GM12878 (cell line): Measurements from ENCODE around the gene FRAS1. TPM values are rescaled to one million over a fixed set of nuclear protein-coding genes. Genes with fewer than 3 reads are reported as not detected.
"Not testable (repeated sequence)": the region's sequence is repeated elsewhere in the genome, so short reads cannot be mapped to it uniquely, and the experiment has no call there.

Source experiments
- ATAC-seq: fragments of 200-7000 bp; cut with Tn5 transposase; 3 replicates; pipeline ENCODE4 v1.9.1; 2020; ENCODE audit warnings: mild to moderate bottlenecking, moderate library complexity
- BruUV-seq: library from RNA; stranded (reverse); fragments of 400-500 nt; replicated peaks from 2 replicates; lab custom pipeline; 2021; lab: Mats Ljungman, UMichigan
- CTCF ChIA-PET: fragments of 300-600 bp; sonication (Branson Sonifier 250); formaldehyde crosslinking; extraction: SDS; loops from one replicate; lab custom pipeline; 2021; ENCODE audit warnings: inconsistent platforms; lab: Yijun Ruan, JAX
- POLR2A ChIA-PET: fragments of 350-600 bp; formaldehyde crosslinking; extraction: SDS; loops from one replicate; lab custom pipeline; 2021; ENCODE audit warnings: inconsistent platforms; lab: Charles Lee
- RAD21 ChIA-PET: fragments of 300-600 bp; sonication (Branson Sonifier 250); formaldehyde crosslinking; loops from one replicate; lab custom pipeline; 2023; ENCODE audit warnings: antibody characterized with exemption; ENCODE audit not compliant: unreplicated experiment; lab: Charles Lee
- SMC1A ChIA-PET: fragments of 300-600 bp; sonication (Branson Sonifier 250); formaldehyde crosslinking; loops from one replicate; lab custom pipeline; 2023; ENCODE audit not compliant: unreplicated experiment, uncharacterized antibody; lab: Charles Lee
- DNase-seq: peaks from one replicate; pipeline ENCODE4 v3.0.0-alpha.2; 2011; ENCODE audit warnings: low read depth, low spot score
- FAIRE-seq: peaks from 3 replicates; lab custom pipeline; 2011; peaks lifted over from hg19 to GRCh38; lab: Jason Lieb, UNC
- H2AFZ ChIP-seq: 2 replicates; pipeline ENCODE4 v1.6.0; 2011; ENCODE audit warnings: low read depth, low read length, control low read depth; ENCODE audit not compliant: control insufficient read depth
- H3K27ac ChIP-seq: 2 replicates; pipeline ENCODE4 v1.5.1; 2011; ENCODE audit warnings: control low read depth; ENCODE audit not compliant: control insufficient read depth, insufficient read depth
- H3K27me3 ChIP-seq, 2 experiments: replicated peaks in 1 of 2; 2 replicates each; pipeline versions ENCODE4 v1.6.0 to v1.6.1; 2011; ENCODE audit warnings: low read length in 1 of 2; ENCODE audit not compliant: control insufficient read depth in 2 of 2, insufficient read depth in 2 of 2
- H3K36me3 ChIP-seq, 2 experiments: 2 replicates each; pipeline ENCODE4 v1.5.1; 2011; ENCODE audit warnings: low read length in 1 of 2; ENCODE audit not compliant: control insufficient read depth in 2 of 2, insufficient read depth in 2 of 2
- H3K4me1 ChIP-seq: 2 replicates; pipeline ENCODE4 v1.6.1; 2011; ENCODE audit warnings: mild to moderate bottlenecking, low read length, moderate library complexity, mixed read lengths; ENCODE audit not compliant: control insufficient read depth, insufficient read depth
- H3K4me2 ChIP-seq: 2 replicates; pipeline ENCODE4 v1.6.0; 2011; ENCODE audit warnings: control low read depth; ENCODE audit not compliant: control insufficient read depth, insufficient read depth
- H3K4me3 ChIP-seq: fragments of 200-600 bp; sonication (generic); 2 replicates; pipeline ENCODE4 v1.5.1; 2016
- H3K79me2 ChIP-seq: 2 replicates; pipeline ENCODE4 v1.6.0; 2011; ENCODE audit warnings: low read length; ENCODE audit not compliant: control insufficient read depth, insufficient read depth
- H3K9ac ChIP-seq: 2 replicates; pipeline ENCODE4 v1.8.0; 2011; ENCODE audit warnings: low read length, control low read depth, mixed read lengths; ENCODE audit not compliant: control insufficient read depth, insufficient read depth
- H3K9me3 ChIP-seq: replicated peaks from 3 replicates; pipeline ENCODE4 v1.5.1; 2011; ENCODE audit warnings: mild to moderate bottlenecking, low read length; ENCODE audit not compliant: control insufficient read depth, insufficient read depth
- H4K20me1 ChIP-seq: 2 replicates; pipeline ENCODE4 v1.6.0; 2011; ENCODE audit not compliant: control insufficient read depth, insufficient read depth
- ATF7 ChIP-seq: fragments of 450-650 bp; IDR thresholded peaks from 2 replicates; pipeline ENCODE4 v1.6.1; 2016; ENCODE audit warnings: low read depth, mild to moderate bottlenecking
- MYC ChIP-seq: IDR thresholded peaks from 2 replicates; pipeline ENCODE4 v1.6.1; 2011; ENCODE audit warnings: mild to moderate bottlenecking, low read length, moderate library complexity, inconsistent platforms; ENCODE audit not compliant: insufficient read depth, insufficient replicate concordance, insufficient read length, severe bottlenecking
- WGBS: methylation state at CpG from one replicate; pipeline ENCODE4 v1.1.6; 2016; ENCODE audit warnings: low lambda C conversion rate; ENCODE audit not compliant: insufficient replicate concordance, insufficient coverage; ENCODE audit errors: missing lambda C conversion rate; 5-methylcytosine and 5-hydroxymethylcytosine counted together
- in situ Hi-C: fragments of 300-500 bp; cut with MboI; formaldehyde crosslinking; loops from 9 replicates; pipeline ENCODE4 v1.14.3; 2018; ENCODE audit warnings: mixed read lengths
- intact Hi-C: fragments of 100-400 bp; cut with micrococcal nuclease; formaldehyde crosslinking; loops from one replicate; pipeline ENCODE4 v1.14.2; 2022; ENCODE audit not compliant: unreplicated experiment
- polyA plus RNA-seq, 11 experiments: library from polyadenylated mRNA; depleted of rRNA in 4 of 11; unstranded in 6 of 11; stranded (reverse) in 5 of 11; fragments of >200 nt; fragmentation: Nextera tagmentation in 4 of 11; fragmentation: Illumina TruSeq in 1 of 11; extraction: Ambion mirVana in 4 of 11; extraction: Trizol in 1 of 11; gene quantifications; 1 replicate in 1 of 11; 2 replicates in 10 of 11; pipeline versions ENCODE4 v1.2.1 to v1.2.3, GENCODE V29; 2011 to 2016; ENCODE audit warnings: inconsistent platforms in 2 of 11, missing spikeins in 2 of 11, low read depth in 1 of 11
- total RNA-seq, 4 experiments: library from RNA; depleted of rRNA in 3 of 4; stranded (reverse); fragments of >200 nt in 3 of 4; fragmentation: Illumina TruSeq in 1 of 4; extraction: Trizol in 1 of 4; gene quantifications; 2 replicates each; pipeline versions ENCODE4 v1.2.1 to v1.2.3, GENCODE V29; 2013 to 2021

Gene FRAS1
- total and polyA plus RNA-seq, 10 of the 15 experiments (the other 5 are each of a cell fraction or from before 2014, with no cell fraction given): 0.08 to 11.7 (median 0.20) TPM

DNA sequence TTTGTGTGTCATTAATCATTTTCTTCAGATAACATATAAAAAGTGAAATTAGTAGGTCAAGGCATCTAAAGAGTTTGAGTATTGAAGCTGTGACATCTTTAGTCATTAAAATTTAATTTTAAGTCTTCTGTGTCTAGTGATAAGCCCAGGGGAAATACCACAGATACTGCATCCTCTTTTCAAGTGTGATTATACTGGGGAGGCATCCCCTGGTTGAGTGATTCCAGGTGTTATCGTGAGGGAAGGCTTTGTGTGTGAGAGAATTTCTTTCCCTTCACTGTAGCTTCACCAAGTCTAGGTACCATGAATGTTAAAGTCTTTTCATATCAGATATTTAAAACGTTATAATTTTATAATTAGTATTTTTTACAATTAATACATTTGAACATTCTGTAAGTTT is 193.4 kb downstream of the FRAS1 start:
- no peak overlapping the region for H2AFZ ChIP-seq
- no peaks in the 10 kb centered on the region for H4K20me1 ChIP-seq
- no peaks in the 10 kb centered on the region for H3K36me3 ChIP-seq
- no peaks in the 10 kb centered on the region for H3K27me3 ChIP-seq
- in situ Hi-C loops: no loop called here
- 0% methylated on average over 2 of the region's 2 CpGs for WGBS
- no TSS peak for BruUV-seq
- H3K4me3 ChIP-seq: no peak overlapping the region
- POLR2A ChIA-PET: no interaction called here
- RAD21 ChIA-PET: interaction anchor here (1.2 to 2.0 kb wide), 2 partner anchors 19 to 188 kb away, joined by 3 to 5 read pairs; no protein-coding TSS in a partner anchor
- H3K4me2 ChIP-seq: no peak overlapping the region
- no peak for FAIRE-seq
- intact Hi-C loops: no loop called here
- CTCF ChIA-PET: no interaction called here
- no peaks in the 10 kb centered on the region; the same call in 2 of the 3 replicates for H3K9me3 ChIP-seq
- no peak overlapping the region for H3K27ac ChIP-seq
- H3K4me1 ChIP-seq: no peaks in the 10 kb centered on the region
- TF ChIP-seq ATF7 (0 out of 2 replicates have a peak, but pooled peaks have one; percentile 10), MYC (no peak)
- ATAC-seq: peak; percentile 87
- no peak for DNase-seq
- H3K9ac ChIP-seq: no peak overlapping the region
- SMC1A ChIA-PET: interaction anchor here (0.6 to 1.4 kb wide), 6 partner anchors 19 to 84 kb away, joined by 3 to 4 read pairs (median 3); no protein-coding TSS in a partner anchor
- H3K79me2 ChIP-seq: no peaks in the 10 kb centered on the region

DNA sequence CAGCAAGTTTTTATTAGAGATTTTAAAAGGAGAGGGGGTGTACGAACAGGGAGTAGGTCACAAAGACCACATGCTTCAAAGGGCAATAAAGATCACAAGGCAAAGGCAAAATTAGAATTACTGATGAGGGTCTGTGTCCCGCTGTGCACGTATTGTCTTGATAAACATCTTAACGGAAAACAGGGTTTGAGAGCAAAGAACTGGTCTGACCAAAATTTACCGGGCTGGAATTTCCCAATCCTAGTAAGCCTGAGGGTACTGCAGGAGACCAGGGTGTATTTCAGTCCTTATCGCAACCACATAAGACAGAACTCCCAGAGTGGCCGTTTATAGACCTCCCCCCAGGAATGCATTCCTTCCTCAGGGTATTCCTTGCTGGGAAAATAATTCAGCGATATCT is 195.7 kb downstream of the FRAS1 start:
- H3K9ac ChIP-seq, DNase-seq, in situ Hi-C loops, H2AFZ ChIP-seq, BruUV-seq, H3K79me2 ChIP-seq, RAD21 ChIA-PET, H3K27ac ChIP-seq, H4K20me1 ChIP-seq, H3K4me1 ChIP-seq, ATAC-seq, H3K9me3 ChIP-seq, POLR2A ChIA-PET, intact Hi-C loops, CTCF ChIA-PET, FAIRE-seq, H3K4me2 ChIP-seq, H3K27me3 ChIP-seq, H3K4me3 ChIP-seq, H3K36me3 ChIP-seq: not testable (repeated sequence)
- WGBS: 46% methylated on average over 8 of the region's 8 CpGs
- SMC1A ChIA-PET: interaction anchor here (1.0 to 1.7 kb wide), 2 partner anchors 23 to 192 kb away, joined by 3 to 5 read pairs; no protein-coding TSS in a partner anchor
